GM23338 (cell line): Measurements from ENCODE around the gene RAB40C. TPM values are rescaled to one million over a fixed set of nuclear protein-coding genes. Genes with fewer than 3 reads are reported as not detected.

ENCODE experiments used
- ATAC-seq: fragments of 200-7000 bp; cut with Tn5 transposase; 3 replicates; pipeline ENCODE4 v1.9.1; 2020
- DNase-seq: peaks from one replicate; pipeline ENCODE4 v3.0.0-alpha.2; 2015; ENCODE audit warnings: low spot score
- H2AFZ ChIP-seq: fragments of 200-600 bp; sonication (generic); 2 replicates; pipeline ENCODE4 v1.8.0; 2016; ENCODE audit warnings: antibody characterized with exemption, mild to moderate bottlenecking, moderate library complexity
- H3F3A ChIP-seq: fragments of 200-600 bp; sonication (generic); replicated peaks from 2 replicates; pipeline ENCODE4 v1.8.0; 2017; ENCODE audit warnings: antibody characterized with exemption, mixed run types, low read depth
- H3K27ac ChIP-seq: fragments of 200-600 bp; sonication (generic); 2 replicates; pipeline ENCODE4 v1.6.1; 2016; ENCODE audit warnings: low read depth
- H3K27me3 ChIP-seq: fragments of 200-600 bp; sonication (generic); 2 replicates; pipeline ENCODE4 v1.8.0; 2016; ENCODE audit warnings: mild to moderate bottlenecking, mixed run types, moderate library complexity; ENCODE audit not compliant: insufficient read depth
- H3K36me3 ChIP-seq: fragments of 200-600 bp; sonication (generic); 2 replicates; pipeline ENCODE4 v1.8.0; 2016; ENCODE audit warnings: mild to moderate bottlenecking; ENCODE audit not compliant: insufficient read depth
- H3K4me1 ChIP-seq: fragments of 200-600 bp; sonication (generic); 2 replicates; pipeline ENCODE4 v1.8.0; 2016; ENCODE audit warnings: mild to moderate bottlenecking, moderate library complexity; ENCODE audit not compliant: insufficient read depth
- H3K4me2 ChIP-seq: fragments of 200-600 bp; sonication (generic); 2 replicates; pipeline ENCODE4 v1.7.1; 2017; ENCODE audit warnings: mixed run types
- H3K4me3 ChIP-seq: fragments of 200-600 bp; sonication (generic); 2 replicates; pipeline ENCODE4 v1.6.1; 2016; ENCODE audit warnings: mixed run types
- H3K79me2 ChIP-seq: fragments of 200-600 bp; sonication (generic); replicated peaks from 2 replicates; pipeline ENCODE4 v1.8.0; 2017; ENCODE audit warnings: mild to moderate bottlenecking; ENCODE audit not compliant: insufficient read depth
- H3K9me2 ChIP-seq: fragments of 200-600 bp; sonication (generic); 2 replicates; pipeline ENCODE4 v1.8.0; 2017; ENCODE audit not compliant: insufficient read depth
- H4K20me1 ChIP-seq: fragments of 200-600 bp; sonication (generic); replicated peaks from 2 replicates; pipeline ENCODE4 v1.8.0; 2017; ENCODE audit warnings: mild to moderate bottlenecking; ENCODE audit not compliant: insufficient read depth
- H3K27ac Mint-ChIP-seq: 2 replicates; pipeline ENCODE4 v1.8.0; 2020; ENCODE audit warnings: inconsistent platforms, mild to moderate bottlenecking, moderate library complexity, mixed read lengths
- H3K27me3 Mint-ChIP-seq: 3 replicates; pipeline ENCODE4 v1.8.0; 2022; ENCODE audit warnings: low read depth, mild to moderate bottlenecking, moderate library complexity, mixed read lengths, inconsistent platforms; ENCODE audit not compliant: insufficient read depth, poor library complexity
- H3K36me3 Mint-ChIP-seq: 3 replicates; pipeline ENCODE4 v1.8.0; 2021; ENCODE audit warnings: low read depth, mild to moderate bottlenecking, inconsistent platforms, moderate library complexity, mixed read lengths
- H3K4me1 Mint-ChIP-seq: 3 replicates; pipeline ENCODE4 v1.8.0; 2020; ENCODE audit warnings: mild to moderate bottlenecking, inconsistent platforms, mixed read lengths
- H3K4me3 Mint-ChIP-seq: 3 replicates; pipeline ENCODE4 v1.8.0; 2021; ENCODE audit warnings: moderate library complexity, mild to moderate bottlenecking, inconsistent platforms, mixed read lengths
- H3K9me3 Mint-ChIP-seq: 3 replicates; pipeline ENCODE4 v1.8.0; 2020; ENCODE audit warnings: moderate library complexity, mild to moderate bottlenecking, inconsistent platforms, mixed read lengths
- ETS1 ChIP-seq: IDR thresholded peaks from 2 replicates; pipeline ENCODE4 v1.6.1; 2016; ENCODE audit warnings: antibody characterized with exemption
- JUNB ChIP-seq: IDR thresholded peaks from one replicate; pipeline ENCODE4 v1.6.1; 2016; ENCODE audit warnings: antibody characterized with exemption; ENCODE audit not compliant: unreplicated experiment
- ZNF462 ChIP-seq: fragments of 250-450 bp; sonication (Bioruptor Pico); IDR thresholded peaks from 2 replicates; pipeline ENCODE4 v1.5.0; 2020; ENCODE audit warnings: mild to moderate bottlenecking, moderate library complexity
- polyA plus RNA-seq: library from polyadenylated mRNA; unstranded; fragments of >200 nt; fragmentation: Nextera tagmentation; extraction: Ambion mirVana; gene quantifications from 2 replicates; pipeline ENCODE4 v1.2.1, GENCODE V29; 2016
- total RNA-seq: library from RNA; depleted of rRNA; stranded (reverse); fragments of >200 nt; shearing (Covaris generic); gene quantifications from 2 replicates; pipeline ENCODE4 v1.2.3, GENCODE V29; 2014
- TF ChIP-seq, protein P1 (sequence below): IDR thresholded peaks from one replicate; pipeline ENCODE4 v1.6.1; 2018; ENCODE audit warnings: antibody characterized with exemption; ENCODE audit not compliant: unreplicated experiment
- TF ChIP-seq, protein P2 (sequence below), 2 experiments: fragments of 200-600 bp in 1 of 2; sonication (generic) in 1 of 2; conservative IDR thresholded peaks; 2 replicates each; pipeline versions ENCODE4 v1.5.1 to v1.6.1; 2016 to 2017; ENCODE audit warnings: antibody characterized with exemption in 2 of 2, low read depth in 2 of 2, mild to moderate bottlenecking in 2 of 2, moderate library complexity in 1 of 2

RAB40C gene
- total and polyA plus RNA-seq, 2 experiments from 2014 or later, result 11.2 to 24.6 TPM

- H3K4me1 Mint-ChIP-seq, result peaks cover 34% of the 10 kb centered on the region
Measured at GRCh38 chr16:624526-625070, 34.7 kb downstream of the RAB40C start.

More at GRCh38 chr16:624526-625070, 34.7 kb downstream of the RAB40C start:
- no peak overlapping the region for H3K4me3 ChIP-seq
- H3K27ac ChIP-seq, result peak overlapping the region; percentile 63; the same call in 1 of the 2 replicates
- H3F3A ChIP-seq, result peaks cover 21% of the 10 kb centered on the region
- peaks cover 10% of the 10 kb centered on the region; the same call in 1 of the 2 replicates for H4K20me1 ChIP-seq
- H2AFZ ChIP-seq, result no peak overlapping the region
- 0 out of 2 replicates have a peak overlapping the region, but pooled peaks have one; percentile 57 for H3K27ac Mint-ChIP-seq
- peaks cover 12% of the 10 kb centered on the region; the same call in 1 of the 2 replicates for H3K4me1 ChIP-seq
- no peak overlapping the region for H3K4me3 Mint-ChIP-seq
- DNase-seq, result no peak
- H3K4me2 ChIP-seq, result no peak overlapping the region
- no peaks in the 10 kb centered on the region; the same call in 2 of the 3 replicates for H3K36me3 Mint-ChIP-seq
- ATAC-seq, result no peak; the same call in 2 of the 3 replicates
- H3K27me3 ChIP-seq, result no peaks in the 10 kb centered on the region
- H3K9me3 Mint-ChIP-seq, result no peaks in the 10 kb centered on the region
- peaks cover 16% of the 10 kb centered on the region for H3K27me3 Mint-ChIP-seq
- TF ChIP-seq JUNB (no peak), ZNF462 (no peak), ETS1 (no peak)
- TF ChIP-seq, protein P1, sequence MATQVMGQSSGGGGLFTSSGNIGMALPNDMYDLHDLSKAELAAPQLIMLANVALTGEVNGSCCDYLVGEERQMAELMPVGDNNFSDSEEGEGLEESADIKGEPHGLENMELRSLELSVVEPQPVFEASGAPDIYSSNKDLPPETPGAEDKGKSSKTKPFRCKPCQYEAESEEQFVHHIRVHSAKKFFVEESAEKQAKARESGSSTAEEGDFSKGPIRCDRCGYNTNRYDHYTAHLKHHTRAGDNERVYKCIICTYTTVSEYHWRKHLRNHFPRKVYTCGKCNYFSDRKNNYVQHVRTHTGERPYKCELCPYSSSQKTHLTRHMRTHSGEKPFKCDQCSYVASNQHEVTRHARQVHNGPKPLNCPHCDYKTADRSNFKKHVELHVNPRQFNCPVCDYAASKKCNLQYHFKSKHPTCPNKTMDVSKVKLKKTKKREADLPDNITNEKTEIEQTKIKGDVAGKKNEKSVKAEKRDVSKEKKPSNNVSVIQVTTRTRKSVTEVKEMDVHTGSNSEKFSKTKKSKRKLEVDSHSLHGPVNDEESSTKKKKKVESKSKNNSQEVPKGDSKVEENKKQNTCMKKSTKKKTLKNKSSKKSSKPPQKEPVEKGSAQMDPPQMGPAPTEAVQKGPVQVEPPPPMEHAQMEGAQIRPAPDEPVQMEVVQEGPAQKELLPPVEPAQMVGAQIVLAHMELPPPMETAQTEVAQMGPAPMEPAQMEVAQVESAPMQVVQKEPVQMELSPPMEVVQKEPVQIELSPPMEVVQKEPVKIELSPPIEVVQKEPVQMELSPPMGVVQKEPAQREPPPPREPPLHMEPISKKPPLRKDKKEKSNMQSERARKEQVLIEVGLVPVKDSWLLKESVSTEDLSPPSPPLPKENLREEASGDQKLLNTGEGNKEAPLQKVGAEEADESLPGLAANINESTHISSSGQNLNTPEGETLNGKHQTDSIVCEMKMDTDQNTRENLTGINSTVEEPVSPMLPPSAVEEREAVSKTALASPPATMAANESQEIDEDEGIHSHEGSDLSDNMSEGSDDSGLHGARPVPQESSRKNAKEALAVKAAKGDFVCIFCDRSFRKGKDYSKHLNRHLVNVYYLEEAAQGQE, result no peak
- TF ChIP-seq, protein P2, sequence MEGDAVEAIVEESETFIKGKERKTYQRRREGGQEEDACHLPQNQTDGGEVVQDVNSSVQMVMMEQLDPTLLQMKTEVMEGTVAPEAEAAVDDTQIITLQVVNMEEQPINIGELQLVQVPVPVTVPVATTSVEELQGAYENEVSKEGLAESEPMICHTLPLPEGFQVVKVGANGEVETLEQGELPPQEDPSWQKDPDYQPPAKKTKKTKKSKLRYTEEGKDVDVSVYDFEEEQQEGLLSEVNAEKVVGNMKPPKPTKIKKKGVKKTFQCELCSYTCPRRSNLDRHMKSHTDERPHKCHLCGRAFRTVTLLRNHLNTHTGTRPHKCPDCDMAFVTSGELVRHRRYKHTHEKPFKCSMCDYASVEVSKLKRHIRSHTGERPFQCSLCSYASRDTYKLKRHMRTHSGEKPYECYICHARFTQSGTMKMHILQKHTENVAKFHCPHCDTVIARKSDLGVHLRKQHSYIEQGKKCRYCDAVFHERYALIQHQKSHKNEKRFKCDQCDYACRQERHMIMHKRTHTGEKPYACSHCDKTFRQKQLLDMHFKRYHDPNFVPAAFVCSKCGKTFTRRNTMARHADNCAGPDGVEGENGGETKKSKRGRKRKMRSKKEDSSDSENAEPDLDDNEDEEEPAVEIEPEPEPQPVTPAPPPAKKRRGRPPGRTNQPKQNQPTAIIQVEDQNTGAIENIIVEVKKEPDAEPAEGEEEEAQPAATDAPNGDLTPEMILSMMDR (conservative IDR thresholded peaks at IDR 0.05; ENCODE audit: low read depth in 2 of 2), result no peak
- no peaks in the 10 kb centered on the region for H3K9me2 ChIP-seq
- no peaks in the 10 kb centered on the region; the same call in 1 of the 2 replicates for H3K79me2 ChIP-seq
- no peaks in the 10 kb centered on the region for H3K36me3 ChIP-seq
